Medulla oblongata (tissue), 1 donor: ENCODE data around the gene HEPACAM2.

ENCODE experiments used
- DNase-seq: peaks from one replicate; pipeline ENCODE4 v3.0.0-alpha.2; 2015; ENCODE audit errors: extremely low spot score

Gene HEPACAM2

DNA sequence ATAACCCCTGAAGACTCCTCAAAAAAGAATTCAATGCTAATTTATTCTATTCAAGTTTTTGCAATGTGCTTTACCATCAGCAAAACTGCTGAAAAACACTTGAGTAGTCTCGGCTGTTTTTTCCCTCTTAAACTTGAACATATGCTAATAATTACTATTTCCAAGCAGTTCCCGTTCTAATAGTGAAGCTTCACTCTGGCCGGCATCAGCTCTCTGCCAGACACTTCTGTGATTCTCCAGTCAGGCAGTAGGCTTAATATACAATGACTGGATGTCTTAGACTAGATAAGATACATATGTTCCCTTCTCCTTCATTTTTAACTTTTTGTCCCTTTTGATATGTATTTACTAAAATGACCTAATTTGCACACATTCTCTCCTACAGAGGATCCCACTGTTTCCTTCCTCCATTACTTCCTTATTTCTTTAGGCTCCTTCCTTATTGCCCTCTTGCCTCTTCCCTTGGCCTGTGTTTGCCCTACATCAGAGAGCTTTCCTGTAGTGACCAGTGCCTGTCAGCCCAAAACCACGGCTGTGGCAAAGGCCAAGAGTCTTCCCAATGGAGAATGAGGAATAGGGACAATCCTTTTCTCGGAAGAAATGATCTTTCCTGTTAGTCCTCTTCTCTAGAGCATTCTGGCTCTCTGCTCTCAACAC is 23.5 kb downstream of the HEPACAM2 start:
- DNase-seq, result no peak

DNA sequence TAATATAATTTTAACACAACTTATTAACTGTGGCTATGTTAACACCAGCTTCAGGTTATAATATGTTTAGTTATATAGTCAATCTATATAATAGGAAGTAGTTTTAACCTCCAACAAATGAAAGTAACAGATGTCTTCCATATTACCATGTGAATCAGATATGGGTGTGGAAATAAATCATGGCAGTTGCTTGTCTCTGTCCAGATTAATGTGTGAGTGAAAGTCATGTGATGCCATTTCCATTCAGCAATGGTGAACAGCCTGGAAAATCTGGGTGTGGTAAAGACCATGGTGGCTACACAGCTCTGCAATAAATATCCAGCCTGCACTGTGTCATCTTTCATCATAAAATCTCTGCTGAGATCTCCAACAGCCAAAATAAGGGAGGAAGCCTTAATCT is 27.8 kb downstream of the HEPACAM2 start:
- no peak for DNase-seq

DNA sequence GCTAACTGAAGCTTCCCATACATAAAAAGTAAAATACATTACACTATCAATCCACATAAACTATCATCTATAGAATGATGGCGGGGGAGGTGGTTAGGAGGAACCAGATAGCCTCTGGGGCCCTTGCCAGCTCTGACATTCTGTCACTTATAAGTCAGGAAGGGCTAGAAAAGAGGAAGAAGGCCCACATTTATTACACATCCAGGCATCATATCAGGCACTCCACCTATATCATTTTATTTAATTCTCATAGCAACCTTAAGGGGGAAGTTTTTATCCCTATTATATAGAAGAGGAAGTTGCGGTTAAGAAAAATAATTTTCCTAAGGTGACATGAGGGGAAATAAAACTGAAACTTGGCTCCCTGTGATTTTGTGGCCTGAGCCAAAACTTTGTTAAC is 29.9 kb downstream of the HEPACAM2 start:
- DNase-seq, result no peak

DNA sequence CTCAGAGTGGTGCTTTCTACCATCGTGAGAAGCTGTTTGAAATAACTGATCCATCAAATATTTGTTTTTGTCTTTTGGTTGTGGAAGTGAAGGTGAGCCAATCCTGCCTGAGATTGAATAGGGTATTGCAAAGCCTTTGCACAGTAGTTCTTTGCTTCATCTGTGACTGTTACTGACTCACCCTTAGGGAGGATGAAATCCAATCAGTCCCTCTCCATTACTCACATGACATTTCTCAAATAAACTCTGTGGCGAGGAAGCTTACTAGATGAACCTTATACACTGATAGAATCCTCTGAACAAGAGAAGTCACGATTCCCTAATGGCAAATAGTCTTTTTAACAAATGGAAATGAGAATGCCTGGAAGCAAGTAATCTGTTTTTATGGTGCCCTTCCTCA is 31.9 kb downstream of the HEPACAM2 start:
- DNase-seq, result no peak

DNA sequence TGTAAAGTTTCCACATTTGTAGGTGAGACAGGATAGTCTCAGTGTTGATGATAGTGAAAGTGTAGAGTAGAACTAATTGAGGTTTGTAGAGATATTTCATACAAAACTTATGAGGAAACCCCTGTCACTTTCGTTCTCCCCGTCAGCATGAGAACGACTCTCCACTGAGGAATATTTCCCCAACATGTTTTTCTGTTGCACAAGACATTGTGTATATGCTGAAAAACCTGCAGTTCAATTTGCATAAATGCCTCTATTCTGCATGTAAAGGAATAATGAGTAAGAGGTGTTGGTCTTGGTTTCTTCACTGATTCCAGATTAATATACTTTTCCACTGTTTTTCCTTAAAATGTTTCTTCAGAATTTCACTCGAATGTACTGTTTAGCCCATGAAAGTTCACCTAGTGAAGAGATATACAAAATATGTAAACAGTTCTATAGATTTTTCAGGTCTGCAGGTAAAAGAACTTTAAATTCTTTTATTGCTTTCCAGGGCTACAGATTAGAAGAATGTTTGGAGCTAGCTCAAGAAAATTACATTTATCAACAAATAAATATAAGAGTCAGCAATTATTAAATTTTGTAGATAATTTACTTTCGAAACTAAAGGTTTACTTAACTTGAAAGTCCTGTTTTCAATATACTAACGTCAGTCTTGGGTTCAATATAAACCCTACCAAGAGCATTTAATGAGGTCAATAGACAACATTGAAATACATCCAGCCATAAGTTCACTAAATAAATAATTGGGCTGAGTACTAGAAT is 37.2 kb downstream of the HEPACAM2 start:
- DNase-seq, result no peak

DNA sequence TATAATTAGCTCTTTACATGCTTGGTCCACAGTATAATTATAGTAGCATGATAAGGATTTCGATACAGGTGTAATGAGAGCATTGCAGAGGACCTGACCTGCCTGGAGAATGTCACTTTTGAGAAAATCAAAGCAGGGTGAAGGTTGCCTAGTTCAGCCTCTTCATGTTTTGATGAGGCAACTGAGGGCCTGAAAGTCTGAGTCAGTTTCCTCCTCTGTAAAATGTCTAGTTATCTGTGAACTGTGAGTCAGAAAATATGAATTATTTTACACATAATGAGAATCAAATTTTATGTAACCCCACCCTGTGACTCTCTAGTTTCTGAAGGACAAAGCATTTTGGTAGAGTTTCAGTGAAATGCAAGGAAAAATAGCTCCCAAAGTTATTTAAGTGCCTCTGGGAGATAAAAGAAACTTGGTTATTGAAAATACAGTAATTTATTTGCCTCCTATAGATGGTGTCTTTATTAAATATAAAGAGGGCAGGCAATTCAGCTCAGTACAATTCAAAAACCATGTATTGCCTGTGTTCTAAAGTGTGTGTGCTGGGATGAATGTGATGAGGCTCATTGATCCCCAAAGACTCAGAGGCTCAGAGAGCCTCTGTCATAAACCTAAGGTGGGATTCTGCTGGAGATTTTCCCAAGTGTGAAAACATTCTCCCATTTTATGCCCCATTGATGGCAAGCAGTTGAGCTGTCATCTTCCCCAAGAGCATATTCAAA is 40.8 kb downstream of the HEPACAM2 start:
- no peak for DNase-seq

DNA sequence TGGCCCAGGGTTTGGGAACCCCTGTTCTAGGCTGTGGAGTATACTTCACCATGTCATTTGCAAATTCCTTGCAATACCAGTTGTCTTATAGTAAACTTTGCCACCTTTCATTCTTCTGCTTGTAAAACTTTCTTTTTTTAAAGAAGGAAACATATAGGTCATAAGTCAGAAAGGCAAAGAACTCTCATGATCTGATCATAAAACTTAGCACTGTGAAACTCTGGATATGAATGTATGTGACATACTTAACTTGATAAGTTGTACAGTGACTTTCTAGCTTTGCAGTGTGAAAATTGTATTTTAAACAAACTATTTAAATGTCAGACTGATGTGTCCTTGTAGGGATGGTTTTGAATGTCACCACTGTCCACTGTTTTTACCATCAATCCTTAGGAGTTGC is 47.1 kb downstream of the HEPACAM2 start:
- DNase-seq, result no peak

DNA sequence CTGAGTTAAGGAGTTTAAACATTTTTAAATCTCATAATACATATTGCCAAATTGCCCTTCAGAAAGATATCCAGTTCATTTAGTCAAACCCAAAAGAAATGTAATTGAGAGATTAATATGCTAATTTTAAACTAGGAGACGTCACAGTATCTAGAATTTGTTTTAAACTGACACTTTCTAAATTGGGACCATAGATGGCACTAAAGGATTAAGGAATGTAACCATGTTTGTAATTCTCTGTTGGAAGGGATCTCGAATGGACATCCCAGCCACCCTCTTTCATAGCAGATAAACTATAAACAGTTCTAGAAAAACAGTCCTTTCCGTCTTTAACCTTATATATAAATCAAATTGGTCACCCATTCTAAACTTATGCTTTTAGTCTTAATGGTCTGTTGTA is 48.1 kb downstream of the HEPACAM2 start:
- peak; percentile 20 for DNase-seq

DNA sequence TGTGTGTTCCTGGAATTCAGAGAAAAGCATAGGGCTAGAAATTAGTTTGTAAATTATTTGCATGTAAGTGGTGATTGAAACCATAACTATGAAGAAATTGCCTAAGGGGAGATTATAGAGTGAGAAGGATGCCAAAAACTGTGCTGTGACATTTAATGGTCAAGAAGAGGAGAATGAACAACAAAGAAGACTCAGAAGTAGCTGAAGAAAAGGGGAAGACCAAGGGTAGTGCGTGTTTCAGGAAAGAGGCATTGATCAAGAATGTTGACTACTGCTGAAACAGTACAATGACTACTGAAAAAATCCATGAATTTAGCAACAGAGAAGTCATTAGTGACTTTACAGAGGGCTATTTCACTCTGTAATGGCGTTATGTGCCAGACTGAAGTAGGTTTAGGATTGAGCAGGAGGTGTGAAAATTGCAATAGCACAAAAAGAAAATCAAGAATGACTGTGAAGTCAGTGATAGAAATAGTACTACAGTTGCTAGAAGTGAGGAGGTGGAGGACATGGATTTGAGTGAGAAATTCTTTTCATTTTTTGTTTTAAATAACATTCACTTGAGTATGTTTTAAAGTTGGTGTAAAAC is 49.2 kb downstream of the HEPACAM2 start:
- DNase-seq, result no peak

DNA sequence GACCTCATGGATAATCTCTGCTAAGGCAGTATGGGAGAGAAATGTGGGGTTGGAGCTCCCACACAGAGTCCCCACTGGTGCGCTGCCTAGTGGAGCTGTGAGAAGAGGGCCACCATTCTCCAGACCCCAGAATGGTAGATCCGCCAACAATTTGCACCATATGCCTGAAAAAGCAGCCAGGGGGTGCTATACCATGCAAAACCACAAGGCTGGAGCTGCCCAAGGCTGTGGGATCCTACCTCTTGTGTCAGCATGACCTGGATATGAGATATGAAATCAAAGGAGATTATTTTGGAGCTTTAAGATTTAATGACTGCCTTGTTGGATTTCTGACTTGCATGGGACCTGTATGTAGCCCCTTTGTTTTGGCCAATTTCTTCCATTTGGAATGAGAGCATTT is 51.0 kb downstream of the HEPACAM2 start:
- DNase-seq, result no peak

DNA sequence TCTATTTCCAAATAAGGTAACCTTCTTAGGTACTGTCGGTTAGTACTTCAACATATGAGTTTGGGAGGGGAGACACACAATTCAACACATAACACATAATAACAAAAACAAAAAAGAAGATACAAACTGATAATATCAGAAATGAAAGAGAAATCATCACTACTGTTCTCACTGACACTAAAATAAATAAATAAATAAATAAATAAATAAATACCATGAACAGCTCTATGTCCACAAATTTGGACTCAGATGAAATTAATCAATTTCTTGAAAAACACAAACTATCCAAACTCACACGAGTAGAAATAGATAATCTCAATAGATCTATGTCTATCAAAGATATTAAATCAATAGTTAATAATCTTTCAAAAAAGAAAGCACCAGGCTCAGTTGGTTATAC is 53.6 kb downstream of the HEPACAM2 start:
- no peak for DNase-seq

DNA sequence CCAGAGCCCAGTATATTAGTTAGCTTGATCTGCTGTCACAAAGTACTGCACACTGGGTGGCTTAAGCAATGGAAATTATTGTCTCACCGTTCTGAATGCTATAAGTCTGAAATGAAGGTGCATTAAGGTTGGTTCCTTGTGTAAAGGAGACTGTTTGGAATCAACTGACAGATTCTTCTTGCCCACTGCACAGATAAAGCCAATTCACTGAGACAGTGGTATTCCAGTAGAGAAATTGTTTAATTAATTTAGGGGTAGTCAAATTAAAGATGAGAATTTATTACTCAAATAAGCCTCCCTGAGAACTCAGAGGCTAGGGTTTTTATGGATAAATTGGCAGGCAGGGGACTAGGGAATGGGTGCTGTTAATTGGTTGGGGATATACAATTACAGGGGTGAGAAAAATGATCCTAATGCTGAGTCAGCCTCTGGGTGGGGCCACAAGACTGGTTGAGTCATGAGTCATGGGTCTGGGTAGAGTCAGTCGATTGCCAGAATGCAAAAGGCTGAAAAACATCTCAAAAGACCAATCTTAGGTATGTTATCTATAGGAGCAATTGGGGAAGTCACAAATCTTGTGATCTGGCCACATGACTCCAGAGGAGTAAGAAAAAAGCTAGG is 54.6 kb downstream of the HEPACAM2 start:
- no peak for DNase-seq

DNA sequence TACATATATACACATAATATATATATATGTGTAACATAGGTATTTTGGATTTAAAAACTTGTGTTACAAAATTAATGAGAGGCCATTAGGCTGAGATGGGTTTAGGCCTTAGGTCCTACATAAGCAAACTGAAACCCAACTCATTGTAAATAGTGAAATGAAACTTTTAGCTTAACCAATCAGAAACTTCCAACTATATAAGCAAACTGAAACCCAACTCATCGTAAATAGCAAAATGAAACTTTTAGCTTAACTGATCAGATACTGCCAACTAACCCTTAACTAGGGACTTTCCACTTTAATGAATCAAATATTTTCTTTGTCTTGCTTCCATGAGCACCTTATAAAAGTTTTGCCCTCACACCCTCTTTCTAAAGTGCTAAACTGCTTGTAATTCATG is 60.8 kb downstream of the HEPACAM2 start:
- DNase-seq, result no peak

DNA sequence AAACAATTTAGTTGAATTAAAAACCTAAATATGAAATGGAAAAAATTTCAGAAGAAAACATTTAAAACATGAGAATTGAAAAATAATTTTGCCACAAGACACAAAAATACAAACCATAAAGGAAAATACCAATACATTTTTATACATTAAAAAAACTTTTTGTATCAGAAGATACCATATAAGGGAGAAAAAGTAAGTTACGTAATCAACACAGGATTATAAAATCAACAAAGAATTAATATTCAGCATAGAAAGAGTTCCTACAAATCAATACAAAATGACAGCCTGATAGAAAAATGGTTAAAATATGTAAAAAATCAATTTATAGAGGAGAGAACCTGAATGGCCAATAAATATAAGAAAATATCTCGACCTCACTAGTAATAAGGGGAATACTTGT is 61.5 kb downstream of the HEPACAM2 start:
- DNase-seq, result no peak

DNA sequence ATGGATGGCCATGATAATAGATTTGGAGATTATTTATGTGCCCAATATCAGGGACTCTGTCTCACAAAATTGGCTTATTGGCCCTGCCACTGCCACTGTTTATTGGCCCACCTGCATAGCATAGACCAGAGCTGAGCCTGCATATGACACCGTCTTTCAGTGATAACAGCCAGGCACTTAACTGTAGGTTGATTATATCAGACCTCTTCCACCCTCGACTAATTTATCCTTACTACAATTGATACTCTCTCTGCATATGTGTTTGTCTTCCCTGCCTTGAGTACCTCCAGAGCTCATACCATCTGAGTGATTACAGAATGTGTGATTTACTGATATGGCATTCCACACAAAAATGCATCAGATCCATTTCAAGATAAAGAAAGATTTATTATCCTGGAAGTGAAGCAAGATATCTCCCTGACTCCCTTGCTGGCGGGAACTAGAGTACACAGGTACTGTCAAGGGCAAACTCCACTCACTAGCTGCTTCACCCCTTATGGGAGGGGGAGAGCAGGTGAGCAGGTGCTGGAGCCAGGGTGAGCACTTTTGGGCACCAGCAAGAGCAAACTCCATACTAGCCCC is 65.0 kb downstream of the HEPACAM2 start:
- no peak for DNase-seq

DNA sequence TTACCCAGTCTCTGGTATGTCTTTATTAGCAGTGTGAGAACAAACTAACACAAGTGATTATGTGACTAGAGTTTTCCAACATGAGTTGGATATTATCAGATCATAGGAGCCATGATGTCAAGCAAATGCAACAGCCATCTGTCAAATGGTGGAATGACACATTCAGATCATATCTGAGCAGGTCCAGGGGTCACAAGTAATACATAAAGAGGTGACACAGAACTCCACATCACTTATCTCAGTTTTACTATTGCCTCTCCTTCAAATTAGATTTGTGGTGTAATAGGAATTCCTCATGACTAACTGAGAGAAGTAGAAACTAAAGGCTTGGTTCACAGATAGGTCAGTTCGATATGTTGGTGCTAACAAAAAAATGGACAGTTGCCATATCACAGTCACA is 65.9 kb downstream of the HEPACAM2 start:
- DNase-seq, result no peak

DNA sequence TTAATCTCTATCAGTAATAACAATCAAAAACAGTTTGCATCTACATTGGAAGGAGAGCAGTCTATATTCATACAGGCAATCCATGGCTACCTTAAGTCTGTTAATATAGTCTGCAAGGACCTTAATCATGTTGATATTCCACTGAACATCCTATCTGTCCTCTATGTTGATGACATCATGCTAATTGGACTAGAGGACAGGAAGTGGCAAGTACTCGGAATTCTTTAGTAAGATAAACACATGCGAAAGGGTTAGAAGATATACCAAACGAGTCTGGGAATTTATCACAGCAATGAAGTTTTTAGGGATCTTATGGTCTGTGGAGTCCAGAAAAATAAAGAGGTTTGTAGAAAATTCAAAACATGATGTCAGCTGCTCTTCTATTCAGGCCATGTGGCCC is 66.8 kb downstream of the HEPACAM2 start:
- no peak for DNase-seq

DNA sequence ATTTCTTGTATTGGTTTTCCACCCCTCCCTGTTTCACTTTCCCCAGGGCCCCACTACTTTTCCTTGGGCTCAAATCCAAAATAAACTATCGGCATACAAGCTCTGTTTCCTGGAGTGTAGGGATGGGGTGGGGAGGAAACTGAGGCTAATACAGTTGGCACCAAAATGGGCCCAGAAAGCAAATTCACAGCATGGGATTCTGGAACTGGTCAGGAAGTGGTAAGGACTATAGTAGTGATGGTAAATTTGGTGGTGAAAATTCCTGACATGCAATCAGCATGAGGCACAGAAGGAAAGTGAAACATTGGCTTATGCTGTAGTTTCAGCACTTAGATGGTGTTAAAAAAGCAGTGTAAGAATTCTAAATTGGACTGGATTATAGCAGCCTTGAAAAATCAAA is 69.4 kb downstream of the HEPACAM2 start:
- DNase-seq, result no peak

DNA sequence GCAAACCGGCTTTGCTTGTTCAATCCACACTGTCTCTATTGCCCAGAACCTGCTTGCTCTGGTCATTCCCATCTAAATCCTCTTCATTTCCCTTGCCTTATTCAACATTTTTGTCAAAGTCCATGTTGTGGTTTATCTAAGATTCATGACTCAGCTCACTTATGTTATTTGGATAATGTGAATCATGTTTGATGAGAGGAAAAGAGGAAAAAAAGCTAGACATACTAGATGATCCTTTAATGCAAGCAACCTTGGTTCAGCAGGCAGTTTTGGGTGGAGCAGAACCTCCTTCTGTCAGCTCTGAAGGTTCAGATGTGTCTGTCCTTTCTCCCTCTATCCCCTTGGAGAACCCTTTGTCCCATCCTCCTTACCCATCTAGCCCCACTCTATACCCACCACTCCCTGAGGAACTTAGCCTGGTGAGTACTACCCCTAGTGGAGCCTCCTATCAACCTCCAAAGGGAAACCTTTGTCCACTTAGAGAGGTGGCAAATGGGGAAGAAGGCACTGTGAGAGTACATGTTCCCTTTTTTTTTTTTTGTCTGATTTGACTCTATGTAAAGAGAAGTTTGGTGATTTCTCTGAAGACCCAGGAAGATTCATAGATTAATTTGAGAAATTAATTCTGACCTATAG is 76.0 kb downstream of the HEPACAM2 start:
- no peak for DNase-seq

DNA sequence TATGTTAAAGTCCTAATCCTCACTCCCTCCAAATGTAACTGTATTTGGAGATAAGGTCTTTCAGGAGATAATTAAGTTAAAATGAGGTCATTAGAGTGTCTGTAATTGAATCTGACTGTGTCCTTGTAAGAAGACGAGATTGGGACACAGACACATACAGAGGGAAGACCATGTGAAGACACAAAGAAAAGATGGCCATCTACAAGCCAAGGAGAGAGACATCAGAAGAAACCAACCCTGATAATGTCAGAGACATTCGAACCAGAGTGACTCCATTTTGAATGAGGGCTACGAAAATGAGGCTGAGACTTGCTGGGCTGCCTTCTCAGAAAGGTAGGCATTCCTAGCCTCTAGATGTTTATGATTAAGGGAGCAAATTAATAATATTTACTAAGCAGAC is 77.5 kb downstream of the HEPACAM2 start:
- no peak for DNase-seq

DNA sequence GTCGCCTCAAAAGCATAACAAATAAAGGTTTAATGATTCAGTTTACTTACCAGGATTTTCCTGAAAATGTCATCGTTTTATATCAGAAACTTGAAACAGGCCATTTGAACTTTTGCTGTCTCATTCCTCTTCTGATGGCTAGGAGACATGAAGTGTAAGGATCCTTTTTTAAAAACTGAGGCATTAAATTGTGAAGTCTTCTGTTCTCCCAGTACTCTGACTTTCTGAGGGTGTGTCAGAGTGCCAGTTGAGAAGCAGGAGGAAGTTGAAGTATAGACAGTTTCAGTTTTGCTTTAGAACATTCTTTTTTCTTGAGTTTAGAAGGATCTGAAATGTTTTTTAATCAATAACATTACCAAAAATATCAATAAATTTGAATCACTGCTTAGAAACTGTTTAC is 78.1 kb downstream of the HEPACAM2 start, which contains the start of gene SAMD9L:
Gene SAMD9L (minus strand): TSS at position 242 of the 400 bp plus-strand sequence. CDS start 12,414 bp downstream, outside the sequence.
- peak; percentile 59 for DNase-seq
